Adrenal gland (tissue), 5 donors: ENCODE data around the gene FAM110D.
A peak's percentile ranks its signal among the peaks of the same experiment; 100 is the strongest.

Experiments
- CTCF ChIP-seq, 6 experiments: fragments of 450-650 bp in 4 of 6; fragments of 200-600 bp in 2 of 6; sonication (generic) in 1 of 6; IDR thresholded peaks; 1 replicate in 5 of 6; 2 replicates in 1 of 6; pipeline versions ENCODE4 v1.5.1 to v1.8.0; 2016 to 2021; ENCODE audit warnings: antibody characterized with exemption in 6 of 6, mild to moderate bottlenecking in 2 of 6, moderate library complexity in 1 of 6
- POLR2A ChIP-seq, 2 donors: fragments of 450-650 bp; IDR thresholded peaks; one replicate each; pipeline ENCODE4 v1.6.1; 2017; ENCODE audit warnings: antibody characterized with exemption in 2 of 2, mild to moderate bottlenecking in 2 of 2, moderate library complexity in 1 of 2
- donor health status: DM: no; HTN: no; CAD: no.

GRCh38 chr1:26110731-26111529 is 47.9 kb upstream of the FAM110D start:
- no peak for TF ChIP-seq CTCF (IDR thresholded peaks at IDR 0.05)
- TF ChIP-seq POLR2A (IDR thresholded peaks at IDR 0.05): peak in 1 of 2 donors; percentile 44
